Pulmonary artery endothelial cell (primary cell): ENCODE data around the gene FAM83C. TPM values are rescaled to one million over a fixed set of nuclear protein-coding genes. Genes with fewer than 3 reads are reported as not detected.

Experiments
- DNase-seq: peaks from one replicate; pipeline ENCODE4 v3.0.0-alpha.2; 2011; ENCODE audit warnings: low read depth, low spot score
- total RNA-seq: library from RNA; depleted of rRNA; stranded (reverse); fragments of >200 nt; gene quantifications from 2 replicates; pipeline ENCODE4 v1.2.3, GENCODE V29; 2014

The FAM83C gene
- total RNA-seq, 1 donor from 2014 or later: not detected

- DNase-seq: no peak
Observed at GRCh38 chr20:35237486-35237885, 54.7 kb downstream of the FAM83C start.

GRCh38 chr20:35235881-35236280, 56.3 kb downstream of the FAM83C start:
- no peak for DNase-seq

Other genes with a start within 250 kb of the FAM83C start
- 85.0 and 86.1 TPM in 2 replicates for gene TRPC4AP, start 199.6 kb downstream of the FAM83C start, total RNA-seq
- 86.0 and 95.5 TPM in 2 replicates for gene EDEM2, start 145.1 kb downstream of the FAM83C start, total RNA-seq
- 545 and 561 TPM in 2 replicates for gene PROCR, start 120.4 kb downstream of the FAM83C start, total RNA-seq
- 0.33 and 0.78 TPM in 2 replicates for gene MMP24, start 65.7 kb downstream of the FAM83C start, total RNA-seq
- gene MMP24OS, start 14.3 kb downstream of the FAM83C start, total RNA-seq: 5.0 and 5.3 TPM in 2 replicates
- gene EIF6, start 7.7 kb downstream of the FAM83C start, total RNA-seq: 171 and 206 TPM in 2 replicates
- 25.5 and 33.1 TPM in 2 replicates for gene UQCC1, start 119.5 kb upstream of the FAM83C start, total RNA-seq
- 0.99 and 2.1 TPM in 2 replicates for gene GDF5, start 145.8 kb upstream of the FAM83C start, total RNA-seq
- gene CEP250, start 163.2 kb upstream of the FAM83C start, total RNA-seq: 21.2 and 28.0 TPM in 2 replicates
- not detected in 2 replicates for gene C20orf173, start 237.2 kb upstream of the FAM83C start, total RNA-seq
- 254 and 305 TPM in 2 replicates for gene ERGIC3, start 249.7 kb upstream of the FAM83C start, total RNA-seq